HL-60 (cell line): ENCODE results near the gene CYB5RL.
"Not testable (repeated sequence)": the region's sequence is repeated elsewhere in the genome, so short reads cannot be mapped to it uniquely, and the experiment has no call there.

Source experiments
- POLR2AphosphoS5 ChIP-seq: IDR thresholded peaks from 2 replicates; pipeline ENCODE4 v1.6.1; 2012; ENCODE audit warnings: low read depth
- TF ChIP-seq, protein P1 (sequence below): IDR thresholded peaks from one replicate; pipeline ENCODE4 v1.5.1; 2011; ENCODE audit warnings: low read length, control low read depth, inconsistent platforms; ENCODE audit not compliant: insufficient read depth

DNA sequence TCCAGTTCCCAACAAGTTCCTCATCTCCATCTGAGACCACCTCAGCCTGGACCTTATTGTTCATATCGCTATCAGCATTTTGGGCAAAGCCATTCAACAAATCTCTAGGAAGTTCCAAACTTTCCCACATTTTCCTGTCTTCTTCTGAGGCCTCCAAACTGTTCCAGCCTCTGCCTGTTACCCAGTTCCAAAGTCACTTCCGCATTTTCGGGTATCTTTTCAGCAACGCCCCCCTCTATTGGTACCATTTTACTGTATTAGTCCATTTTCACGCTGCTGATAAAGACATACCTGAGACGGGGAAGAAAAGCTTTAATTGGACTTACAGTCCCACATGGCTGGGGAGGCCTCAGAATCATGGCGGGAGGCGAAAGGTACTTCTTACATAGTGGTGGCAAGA is 33.5 kb downstream of the CYB5RL start:
- TF ChIP-seq, protein P1, sequence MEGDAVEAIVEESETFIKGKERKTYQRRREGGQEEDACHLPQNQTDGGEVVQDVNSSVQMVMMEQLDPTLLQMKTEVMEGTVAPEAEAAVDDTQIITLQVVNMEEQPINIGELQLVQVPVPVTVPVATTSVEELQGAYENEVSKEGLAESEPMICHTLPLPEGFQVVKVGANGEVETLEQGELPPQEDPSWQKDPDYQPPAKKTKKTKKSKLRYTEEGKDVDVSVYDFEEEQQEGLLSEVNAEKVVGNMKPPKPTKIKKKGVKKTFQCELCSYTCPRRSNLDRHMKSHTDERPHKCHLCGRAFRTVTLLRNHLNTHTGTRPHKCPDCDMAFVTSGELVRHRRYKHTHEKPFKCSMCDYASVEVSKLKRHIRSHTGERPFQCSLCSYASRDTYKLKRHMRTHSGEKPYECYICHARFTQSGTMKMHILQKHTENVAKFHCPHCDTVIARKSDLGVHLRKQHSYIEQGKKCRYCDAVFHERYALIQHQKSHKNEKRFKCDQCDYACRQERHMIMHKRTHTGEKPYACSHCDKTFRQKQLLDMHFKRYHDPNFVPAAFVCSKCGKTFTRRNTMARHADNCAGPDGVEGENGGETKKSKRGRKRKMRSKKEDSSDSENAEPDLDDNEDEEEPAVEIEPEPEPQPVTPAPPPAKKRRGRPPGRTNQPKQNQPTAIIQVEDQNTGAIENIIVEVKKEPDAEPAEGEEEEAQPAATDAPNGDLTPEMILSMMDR: not testable (repeated sequence)
- not testable (repeated sequence) for TF ChIP-seq POLR2AphosphoS5
